Fibroblast of skin of left quadriceps (primary cell): ENCODE results near the gene ADAMTS6.
"Not testable (repeated sequence)": the region's sequence is repeated elsewhere in the genome, so short reads cannot be mapped to it uniquely, and the experiment has no call there.

Experiments used
- DNase-seq, 2 experiments: peaks; one replicate each; pipeline ENCODE4 v3.0.0-alpha.2; 2013; ENCODE audit warnings: low read depth in 2 of 2

ADAMTS6 gene

DNA sequence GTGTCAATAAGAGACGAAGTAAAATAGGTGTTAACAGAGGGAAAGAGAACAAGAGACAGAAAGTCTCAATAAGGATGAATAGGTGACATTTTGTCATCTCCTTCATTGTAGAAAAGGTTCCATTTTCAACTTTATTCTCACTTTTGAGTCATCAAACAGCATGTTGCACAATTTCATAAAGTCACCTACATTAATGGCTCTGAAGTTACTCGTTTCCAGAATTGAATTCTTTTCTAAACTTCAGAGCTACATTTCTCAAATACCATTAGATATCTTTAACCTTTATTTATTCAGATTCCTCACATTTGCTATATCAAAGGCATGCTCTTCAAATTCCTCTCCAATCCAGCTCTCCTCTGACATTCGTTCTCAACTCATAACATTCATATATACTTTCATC, 13.1 kb downstream of the ADAMTS6 start:
- DNase-seq, result no peak

DNA sequence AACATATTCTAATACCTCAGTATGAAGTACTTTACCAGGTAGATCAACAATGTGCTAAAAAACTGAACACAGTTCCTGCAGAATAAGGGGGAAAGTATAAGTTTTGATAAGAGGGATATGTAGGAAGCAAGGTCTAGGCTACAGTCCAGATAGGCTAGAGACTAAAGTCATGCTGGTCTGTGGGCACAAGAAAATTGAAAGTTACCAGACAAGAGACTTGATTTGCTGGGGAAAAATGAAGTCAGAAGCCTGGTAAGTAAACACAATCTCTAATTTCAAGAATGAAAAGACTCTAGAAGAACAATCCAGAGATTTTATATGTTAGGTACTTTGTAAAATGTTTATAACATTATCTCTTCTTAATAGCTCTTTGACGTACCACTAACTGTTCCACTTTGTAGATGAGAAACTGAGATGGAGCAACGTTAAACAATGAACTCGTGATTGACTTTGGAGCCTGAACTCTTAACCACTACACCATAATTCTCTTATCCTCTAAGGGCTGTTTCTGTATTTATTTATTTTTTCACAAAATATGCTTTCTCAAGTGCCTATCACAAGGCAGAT, 19.5 kb downstream of the ADAMTS6 start:
- DNase-seq, result no peak

DNA sequence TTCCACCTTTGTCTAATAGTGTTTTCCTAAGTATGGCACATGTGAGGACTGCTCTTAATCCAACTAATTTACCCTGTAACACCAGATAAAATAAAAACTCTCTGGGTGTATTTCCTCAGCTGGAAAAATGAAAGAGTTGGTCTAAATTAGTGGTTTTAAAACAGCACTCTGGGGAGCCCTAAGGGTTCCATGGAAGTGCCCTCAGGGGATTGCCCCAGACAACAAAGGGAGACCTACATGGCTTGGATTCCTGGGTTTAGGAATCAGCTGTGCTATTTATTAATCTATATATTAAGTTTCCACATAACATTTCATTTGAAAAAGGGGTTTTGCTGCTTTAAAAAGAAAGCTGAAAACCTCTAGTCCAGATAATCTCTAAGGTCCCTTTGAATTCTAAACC, 20.2 kb downstream of the ADAMTS6 start:
- DNase-seq, result no peak

DNA sequence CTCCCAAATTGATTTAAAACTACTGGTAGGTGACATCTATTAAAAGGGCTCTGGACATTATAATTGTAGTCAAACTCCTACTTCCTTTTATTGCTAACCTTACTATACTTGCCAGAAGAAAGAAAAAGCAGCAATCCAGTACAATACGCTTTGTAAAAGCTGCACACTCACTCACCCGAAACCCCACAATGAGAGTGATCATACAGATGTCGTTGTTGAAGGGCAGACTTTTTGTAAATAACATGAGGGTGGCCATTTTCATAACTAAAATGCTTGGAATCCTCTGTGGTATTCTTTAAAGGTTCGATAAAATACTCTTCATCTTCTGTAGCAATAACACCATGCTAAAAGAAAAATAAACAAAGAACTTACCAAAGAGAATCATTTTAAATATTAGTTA, 21.7 kb downstream of the ADAMTS6 start:
- DNase-seq, result no peak

DNA sequence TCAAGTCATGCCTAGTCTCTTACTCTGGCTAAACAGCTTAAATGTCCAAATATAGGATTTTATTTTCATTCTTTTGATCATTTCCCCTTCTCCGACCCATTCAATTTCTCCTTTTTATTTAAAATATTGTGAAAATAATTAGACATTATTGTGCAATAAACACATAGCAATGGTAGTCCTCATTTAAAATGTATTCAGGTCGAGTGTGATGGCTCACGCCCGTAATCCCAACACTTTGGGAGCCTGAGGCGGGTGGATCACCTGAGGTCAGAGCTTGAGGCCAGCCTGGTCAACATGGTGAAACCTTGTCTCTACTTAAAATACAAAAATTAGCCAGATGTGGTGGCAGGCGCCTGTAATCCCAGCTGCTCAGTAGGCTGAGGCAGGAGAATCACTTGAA, 26.7 kb downstream of the ADAMTS6 start:
- no peak for DNase-seq

DNA sequence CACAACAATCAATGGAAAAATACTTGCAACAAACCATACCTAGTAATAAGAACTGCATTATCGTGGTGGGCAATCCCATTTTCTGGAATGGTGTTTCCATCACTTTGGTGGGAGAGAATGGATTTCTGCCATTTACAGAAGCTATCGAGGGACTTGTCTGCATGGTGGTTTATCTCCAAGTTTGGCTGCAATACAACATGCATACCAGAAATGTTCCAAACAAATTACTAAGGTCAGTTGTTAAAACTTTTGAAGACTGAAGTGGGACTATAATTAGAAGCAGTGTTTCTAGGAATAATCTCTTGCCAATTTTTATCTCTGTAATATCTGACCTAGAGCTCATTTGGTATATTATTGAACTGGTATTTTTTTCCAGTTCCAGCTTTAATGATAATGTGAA, 30.3 kb downstream of the ADAMTS6 start:
- DNase-seq, result no peak

DNA sequence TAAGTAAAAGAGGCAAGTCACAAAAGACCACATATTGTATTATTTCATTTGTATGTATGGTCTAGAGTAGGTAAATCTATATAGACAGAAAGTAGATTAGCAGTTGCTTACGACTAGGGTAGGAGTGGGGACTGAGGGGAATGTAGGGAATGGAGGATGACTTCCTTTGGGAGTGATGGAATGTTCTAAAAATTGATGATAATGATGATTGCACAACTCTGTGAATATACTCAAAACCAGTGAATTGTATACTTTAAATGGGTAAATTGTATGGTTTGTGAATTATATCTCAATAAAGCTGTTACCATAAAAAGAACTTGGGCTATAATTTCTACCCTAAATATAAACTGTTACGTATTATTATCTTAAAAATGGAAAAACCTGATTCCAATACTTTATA, 35.0 kb downstream of the ADAMTS6 start:
- peak; percentile 7 to 8 for DNase-seq

DNA sequence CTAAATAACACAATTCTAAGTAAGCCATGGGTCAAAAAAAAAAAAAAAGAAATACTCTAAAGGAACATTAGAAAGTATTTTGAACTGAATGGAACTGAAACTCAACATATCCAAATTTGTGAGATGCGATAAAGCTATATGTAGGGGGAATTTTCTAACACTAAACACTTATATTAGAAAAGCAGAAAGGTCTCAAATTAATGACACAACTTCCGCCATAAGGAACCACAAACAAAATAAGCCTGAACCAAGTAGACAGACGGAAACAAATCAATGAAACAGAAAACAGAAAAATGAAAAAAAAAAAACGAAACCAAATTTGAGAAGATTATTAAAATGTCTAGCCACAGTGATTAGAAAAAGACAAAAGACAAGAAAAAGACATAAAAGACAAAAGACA, 39.9 kb downstream of the ADAMTS6 start:
- DNase-seq, result no peak

DNA sequence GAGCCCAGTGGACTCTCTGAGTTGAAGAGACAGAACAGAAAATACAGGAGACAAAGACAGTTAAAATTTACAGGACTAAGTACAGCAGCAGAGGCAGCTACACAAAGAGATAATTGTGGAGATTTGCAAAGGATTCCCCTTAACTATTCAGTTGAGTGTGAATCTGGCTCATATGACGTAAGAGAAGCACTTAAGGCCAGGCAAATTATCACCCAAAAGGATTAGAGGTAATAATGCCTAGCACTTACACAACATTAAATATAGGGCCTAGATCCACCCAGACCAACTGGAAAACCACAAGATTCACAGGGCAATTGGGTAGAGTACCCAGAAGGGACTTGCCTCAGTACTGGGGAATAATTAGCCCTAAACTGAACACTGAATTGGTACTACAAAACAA, 41.3 kb downstream of the ADAMTS6 start:
- no peak for DNase-seq

DNA sequence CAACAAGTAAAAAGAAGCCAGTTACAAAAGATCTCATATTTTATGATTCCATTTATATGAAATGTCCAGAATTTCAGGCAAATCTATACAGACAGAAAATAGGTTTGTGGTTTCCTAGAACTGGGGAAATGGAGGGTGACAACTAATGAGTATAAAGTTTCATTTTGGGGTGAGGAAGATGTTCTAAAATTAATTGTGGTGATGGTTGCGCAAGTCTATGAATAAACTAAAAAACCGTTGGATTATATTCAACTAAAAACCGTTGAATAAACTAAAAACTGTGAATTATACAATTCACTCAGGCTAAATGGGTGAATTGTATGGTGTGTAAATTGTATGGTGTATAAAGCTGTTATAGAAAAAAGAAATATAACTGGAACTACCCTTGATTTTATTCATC, 47.6 kb downstream of the ADAMTS6 start:
- DNase-seq, result no peak

DNA sequence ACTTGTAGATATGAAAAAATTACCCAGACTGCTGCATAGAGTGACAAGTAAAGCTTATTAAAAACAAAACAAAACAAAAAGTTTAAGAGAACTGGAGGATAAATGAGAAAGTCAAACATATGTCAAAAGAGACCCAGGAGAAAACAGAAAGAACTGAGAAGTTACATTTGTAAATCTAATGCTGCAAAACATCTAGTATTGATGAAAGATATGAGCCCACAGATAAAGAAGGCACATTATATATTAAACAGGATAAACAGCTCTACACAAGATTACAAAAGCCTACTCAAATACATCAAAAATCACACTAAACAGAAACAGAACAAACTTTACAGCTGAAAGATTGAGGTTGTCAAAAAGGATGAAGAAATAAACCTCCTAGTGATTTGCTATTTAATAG, 55.1 kb downstream of the ADAMTS6 start:
- no peak for DNase-seq

DNA sequence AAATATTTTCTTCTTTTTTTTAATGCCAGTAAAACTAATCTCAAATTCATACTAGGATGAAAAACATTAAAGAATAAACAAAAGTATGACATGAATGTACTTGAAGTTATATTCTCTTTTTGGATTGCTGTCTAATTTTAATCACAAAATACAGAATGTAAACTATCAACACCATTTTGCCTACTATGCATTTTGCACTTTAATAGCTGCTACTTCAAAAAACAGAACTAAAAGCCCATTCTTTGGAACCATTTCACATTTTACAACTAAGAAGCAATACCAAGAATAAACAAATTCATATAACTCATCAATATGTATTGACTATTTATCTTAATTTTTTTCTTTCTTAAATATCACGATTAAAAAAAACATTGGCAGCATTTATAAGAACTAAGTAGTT, 58.1 kb downstream of the ADAMTS6 start:
- no peak for DNase-seq

DNA sequence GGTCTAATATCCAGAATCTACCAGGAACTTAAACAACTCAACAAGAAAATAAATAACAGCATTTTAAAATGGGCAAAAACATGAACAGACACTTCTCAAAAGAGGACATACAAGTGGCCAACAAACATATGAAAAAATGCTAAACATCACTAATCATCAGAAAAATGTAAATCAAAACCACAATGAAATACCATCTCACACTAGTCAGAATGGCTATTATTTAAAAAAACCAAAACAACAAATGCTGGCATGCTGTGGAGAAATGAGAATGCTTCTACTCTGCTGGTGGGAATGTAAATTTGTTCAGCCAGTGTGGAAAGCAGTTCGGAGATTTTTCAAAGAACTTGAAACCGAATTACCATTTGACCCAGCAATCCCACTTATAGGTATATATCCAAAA, 63.1 kb downstream of the ADAMTS6 start:
- no peak for DNase-seq

DNA sequence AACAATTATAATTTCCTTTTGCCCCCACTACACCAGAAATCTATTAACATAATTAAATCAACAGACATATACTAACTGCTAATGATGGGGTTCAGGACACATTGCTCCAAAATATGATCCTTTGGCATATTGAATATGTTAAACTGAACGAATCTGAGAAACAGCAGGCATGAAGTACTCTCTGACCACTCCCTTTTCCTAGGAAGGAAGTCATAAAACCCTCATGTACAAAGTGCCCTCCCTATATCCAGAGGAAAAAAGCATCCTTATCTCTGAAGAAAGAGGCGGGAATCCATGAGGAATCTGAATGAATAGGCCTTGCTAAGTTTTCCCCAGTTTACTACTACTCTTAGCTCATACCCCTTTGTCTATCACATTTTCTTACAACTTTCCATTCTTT, 67.9 kb downstream of the ADAMTS6 start:
- DNase-seq, result no peak

DNA sequence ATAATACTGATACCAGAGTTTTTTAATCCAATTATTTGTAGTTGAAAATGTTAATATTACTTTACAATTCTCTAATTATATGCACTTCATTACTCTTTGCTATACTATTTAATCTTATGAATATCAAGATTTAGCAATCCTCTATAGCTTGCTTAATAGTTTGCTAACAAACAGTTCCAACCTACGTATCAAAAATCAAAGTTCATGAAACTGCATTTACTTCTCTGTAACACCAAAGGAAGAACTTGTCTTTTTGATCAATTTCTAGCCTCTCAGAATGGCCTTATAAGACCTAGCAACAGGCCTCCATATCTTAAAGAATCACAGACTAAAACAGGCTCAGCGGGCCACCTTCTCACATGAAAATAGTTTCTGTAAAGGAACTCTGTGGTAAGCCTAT, 68.9 kb downstream of the ADAMTS6 start:
- DNase-seq, result no peak

DNA sequence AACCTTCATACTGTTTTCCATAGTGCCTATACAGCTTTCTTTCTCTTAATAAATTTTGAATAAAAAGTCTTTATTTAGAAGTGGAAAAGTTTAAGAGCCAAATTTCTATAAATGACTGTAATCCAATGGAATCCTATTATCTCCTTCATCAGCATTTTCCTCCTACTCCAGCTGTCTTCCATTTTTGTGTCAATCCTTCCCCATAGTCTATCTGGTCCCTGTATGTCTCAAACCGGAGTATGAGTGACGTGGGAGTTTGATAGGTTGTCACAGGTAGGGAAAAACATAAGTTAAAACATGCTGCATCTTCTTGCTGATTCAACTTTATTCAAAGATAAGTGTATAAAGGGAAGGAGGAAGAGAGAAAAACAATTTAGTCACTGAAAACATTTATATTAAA, 70.4 kb downstream of the ADAMTS6 start:
- no peak for DNase-seq

DNA sequence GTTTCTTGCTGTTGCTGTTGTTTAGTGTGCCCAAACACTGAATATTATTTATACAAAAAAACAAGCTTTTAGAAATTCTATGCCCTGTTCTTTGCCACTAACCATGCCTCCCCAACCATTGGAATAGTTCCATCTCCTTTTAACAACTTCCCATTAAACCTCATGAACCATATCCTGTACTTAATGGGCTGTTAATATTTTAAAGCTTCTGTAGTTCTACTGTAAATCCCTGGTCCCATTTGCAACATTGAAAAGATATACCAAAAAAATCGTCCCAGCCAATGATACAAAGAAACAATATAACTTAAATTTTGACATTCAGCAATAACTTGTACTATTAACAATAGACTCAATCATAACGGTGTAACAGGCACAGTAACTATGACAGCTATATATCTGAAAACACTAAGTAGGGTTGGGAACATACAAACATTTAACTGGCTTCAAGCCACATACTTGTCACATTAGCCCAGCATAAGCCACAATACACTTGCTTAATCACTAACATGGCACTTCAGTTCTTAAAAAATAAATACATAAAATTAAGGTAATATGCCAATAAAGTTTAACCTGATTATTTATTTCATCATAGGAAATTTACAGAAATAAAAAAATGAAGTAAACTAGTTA, 86.1 kb downstream of the ADAMTS6 start:
- no peak for DNase-seq

DNA sequence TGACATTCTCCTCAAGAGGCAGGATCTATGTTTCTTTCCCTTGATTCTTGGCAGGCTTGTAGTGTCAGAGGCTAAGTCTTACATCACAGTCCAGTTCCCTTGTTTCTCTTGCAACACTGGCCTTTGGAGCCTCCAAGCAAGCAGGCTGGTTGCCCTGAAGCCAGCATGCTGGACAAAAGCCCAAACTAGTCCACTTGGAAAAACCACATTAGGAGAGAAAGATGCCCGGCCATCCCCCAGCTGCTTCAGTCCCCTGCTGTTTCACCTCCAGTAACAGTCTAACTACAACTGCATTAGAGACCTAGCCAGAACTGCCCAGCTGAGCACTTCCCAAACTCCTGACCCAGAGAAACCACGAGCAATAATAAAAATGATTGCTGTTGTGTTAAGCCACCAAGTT, 87.6 kb downstream of the ADAMTS6 start:
- peak; percentile 75 to 76 for DNase-seq

DNA sequence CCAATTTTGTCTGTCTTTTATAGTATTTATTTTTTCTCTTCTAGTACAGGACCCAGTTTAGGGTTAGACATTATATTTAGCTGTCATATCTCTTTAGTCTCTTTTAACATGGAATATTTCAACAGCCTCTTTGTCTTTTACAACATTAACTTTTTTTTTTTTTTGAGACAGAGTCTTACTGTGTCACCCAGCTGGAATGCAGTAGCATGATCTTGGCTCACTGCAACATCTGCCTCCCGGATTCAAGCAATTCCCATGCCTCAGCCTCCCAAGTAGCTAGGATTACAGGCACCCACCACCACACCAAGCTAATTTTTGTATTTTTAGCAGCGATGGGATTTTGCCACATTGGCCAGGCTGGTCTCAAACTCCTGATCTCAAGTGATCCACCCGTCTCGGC, 90.1 kb downstream of the ADAMTS6 start:
- peak; percentile 5 to 9 for DNase-seq

DNA sequence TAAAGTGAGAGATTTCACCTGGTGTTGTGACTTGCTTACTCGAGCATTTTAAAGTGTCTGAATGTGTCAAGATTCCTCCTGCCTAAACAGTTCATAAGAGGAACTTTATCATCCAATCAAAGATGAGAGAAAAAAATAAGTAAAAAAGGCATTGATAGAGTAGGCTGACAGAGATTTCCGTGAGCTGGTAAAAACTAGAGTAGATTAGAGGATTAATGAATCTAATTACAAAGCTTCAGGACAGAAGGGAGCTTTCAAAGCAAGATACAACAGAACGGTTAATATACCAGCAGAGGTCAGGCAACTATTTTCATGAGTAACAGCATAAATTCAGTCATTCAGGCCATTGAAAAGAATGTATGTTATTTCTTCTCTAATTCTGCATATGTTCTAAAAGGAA, 91.5 kb downstream of the ADAMTS6 start:
- DNase-seq, result no peak

DNA sequence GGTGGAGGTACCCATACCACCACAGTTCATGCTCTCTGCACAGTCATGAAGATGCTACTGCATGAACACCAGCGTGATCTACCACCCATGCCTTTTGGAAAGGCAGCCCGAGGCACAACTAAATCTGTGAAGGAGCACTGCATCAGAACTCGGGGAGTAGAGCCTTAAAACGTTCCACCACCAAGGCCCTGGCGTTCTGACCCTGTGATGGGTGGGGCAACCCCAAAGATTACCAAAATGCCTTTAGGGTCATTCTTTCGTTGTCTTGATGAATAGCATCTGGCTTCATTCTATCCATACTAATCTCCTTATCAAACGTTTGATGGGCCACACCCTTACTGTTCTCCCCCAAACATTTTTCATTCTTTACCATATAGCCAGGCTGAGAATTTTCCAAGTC, 97.9 kb downstream of the ADAMTS6 start:
- DNase-seq, result no peak

DNA sequence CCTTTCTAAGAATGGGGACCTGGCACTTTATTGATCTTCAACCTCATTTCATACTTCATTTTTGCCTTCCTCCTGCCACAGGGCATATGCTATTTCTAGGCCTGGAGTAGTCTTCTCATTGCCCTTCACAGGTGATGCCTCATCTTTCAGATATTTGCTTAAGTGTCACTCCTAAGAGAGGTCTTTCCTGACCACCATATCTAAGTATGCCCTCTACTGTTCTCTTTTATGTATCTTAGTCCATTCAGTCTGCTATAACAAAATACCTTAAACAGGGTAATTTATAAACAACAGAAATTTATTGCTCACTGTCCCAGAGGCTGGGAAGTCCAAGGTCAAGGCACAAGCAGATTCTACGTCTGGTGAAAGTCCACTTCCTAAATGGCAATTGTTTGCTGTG, 99.1 kb downstream of the ADAMTS6 start:
- DNase-seq, result no peak

DNA sequence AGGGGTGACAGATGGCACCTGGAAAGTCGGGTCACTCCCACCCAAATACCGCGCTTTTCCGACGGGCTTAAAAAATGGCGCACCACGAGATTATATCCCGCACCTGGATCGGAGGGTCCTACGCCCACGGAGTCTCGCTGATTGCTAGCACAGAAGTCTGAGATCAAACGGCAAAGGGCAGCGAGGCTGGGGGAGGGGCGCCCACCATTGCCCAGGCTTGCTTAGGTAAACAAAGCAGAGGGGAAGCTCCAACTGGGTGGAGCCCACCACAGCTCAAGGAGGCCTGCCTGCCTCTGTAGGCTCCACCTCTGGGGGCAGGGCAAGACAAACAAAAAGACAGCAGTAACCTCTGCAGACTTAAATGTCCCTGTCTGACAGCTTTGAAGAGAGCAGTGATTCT, 111.2 kb downstream of the ADAMTS6 start:
- not testable (repeated sequence) for DNase-seq

DNA sequence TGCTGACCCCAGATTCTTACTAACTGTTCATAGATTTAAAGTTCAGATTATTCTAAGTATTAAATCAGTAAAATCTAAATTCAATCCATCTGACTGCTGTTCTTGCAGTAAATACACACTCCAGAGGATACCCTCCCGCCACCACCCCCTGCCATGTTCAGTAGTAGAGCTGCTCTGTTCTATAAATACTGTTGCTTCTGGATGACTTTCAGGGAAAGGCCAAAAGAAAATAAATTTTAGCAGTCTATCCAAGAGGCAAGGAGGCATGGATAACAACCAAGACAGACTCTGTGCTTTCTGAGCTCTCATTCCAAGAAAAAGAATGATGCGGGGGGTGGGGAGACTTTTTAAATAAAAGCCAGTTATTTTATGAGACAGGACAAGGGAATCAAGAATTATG, 115.1 kb downstream of the ADAMTS6 start:
- no peak for DNase-seq
